H9 (cell line): ENCODE measurements around the gene NDUFC2. TPM values are rescaled to one million over a fixed set of nuclear protein-coding genes. Genes with fewer than 3 reads are reported as not detected.

Source experiments
- DNase-seq: peaks from one replicate; pipeline ENCODE4 v3.0.0-alpha.2; 2017
- H2AFZ ChIP-seq: one replicate; pipeline ENCODE4 v1.6.1; 2013; ENCODE audit warnings: mild to moderate bottlenecking, low read length, control low read depth, moderate library complexity
- H2AK5ac ChIP-seq: 2 replicates; pipeline ENCODE4 v1.6.1; 2013; ENCODE audit warnings: low read length, control low read depth, mixed read lengths; ENCODE audit not compliant: insufficient read length
- H2BK120ac ChIP-seq: one replicate; pipeline ENCODE4 v1.6.1; 2013; ENCODE audit warnings: low read depth, mild to moderate bottlenecking, low read length, control low read depth, inconsistent platforms; ENCODE audit not compliant: poor library complexity, severe bottlenecking
- H2BK12ac ChIP-seq: 2 replicates; pipeline ENCODE4 v1.6.1; 2013; ENCODE audit warnings: low read length, control low read depth, mixed read lengths, low read depth; ENCODE audit not compliant: insufficient read length
- H2BK15ac ChIP-seq: 2 replicates; pipeline ENCODE4 v1.6.1; 2013; ENCODE audit warnings: low read depth, low read length, control low read depth
- H2BK20ac ChIP-seq: one replicate; pipeline ENCODE4 v1.6.1; 2013; ENCODE audit warnings: low read depth, mild to moderate bottlenecking, low read length, control low read depth, inconsistent platforms; ENCODE audit not compliant: poor library complexity, severe bottlenecking
- H2BK5ac ChIP-seq: 2 replicates; pipeline ENCODE4 v1.6.1; 2013; ENCODE audit warnings: low read length, control low read depth, mixed read lengths; ENCODE audit not compliant: insufficient read length
- H3K14ac ChIP-seq: 2 replicates; pipeline ENCODE4 v1.6.1; 2013; ENCODE audit warnings: low read length, control low read depth; ENCODE audit not compliant: insufficient read depth
- H3K18ac ChIP-seq: 2 replicates; pipeline ENCODE4 v1.6.1; 2013; ENCODE audit warnings: low read depth, mild to moderate bottlenecking, mixed read lengths, low read length, control low read depth; ENCODE audit not compliant: insufficient read length
- H3K23ac ChIP-seq: 2 replicates; pipeline ENCODE4 v1.6.1; 2013; ENCODE audit warnings: low read length, control low read depth, mixed read lengths, low read depth; ENCODE audit not compliant: insufficient read length
- H3K23me2 ChIP-seq: 2 replicates; pipeline ENCODE4 v1.6.1; 2013; ENCODE audit warnings: low read depth, mild to moderate bottlenecking, mixed read lengths, low read length, control low read depth; ENCODE audit not compliant: insufficient read length, poor library complexity, severe bottlenecking
- H3K27ac ChIP-seq: 2 replicates; pipeline ENCODE4 v1.5.1; 2013; ENCODE audit warnings: low read length, control low read depth, mixed read lengths, low read depth; ENCODE audit not compliant: insufficient read length
- H3K27me3 ChIP-seq: 2 replicates; pipeline ENCODE4 v1.6.1; 2013; ENCODE audit warnings: low read length, control low read depth, inconsistent platforms; ENCODE audit not compliant: insufficient read depth
- H3K4ac ChIP-seq: 2 replicates; pipeline ENCODE4 v1.6.1; 2013; ENCODE audit warnings: low read depth, mild to moderate bottlenecking, control low read depth, inconsistent platforms, low read length, moderate library complexity
- H3K4me1 ChIP-seq: 2 replicates; pipeline ENCODE4 v1.6.1; 2013; ENCODE audit warnings: low read length, control low read depth, inconsistent platforms; ENCODE audit not compliant: insufficient read depth
- H3K4me2 ChIP-seq: 2 replicates; pipeline ENCODE4 v1.6.1; 2013; ENCODE audit warnings: low read length, control low read depth, mixed read lengths; ENCODE audit not compliant: insufficient read length, insufficient read depth
- H3K56ac ChIP-seq: 2 replicates; pipeline ENCODE4 v1.6.1; 2013; ENCODE audit warnings: low read depth, mild to moderate bottlenecking, mixed read lengths, low read length, control low read depth; ENCODE audit not compliant: insufficient read length
- H3K79me1 ChIP-seq: 2 replicates; pipeline ENCODE4 v1.6.1; 2013; ENCODE audit warnings: low read depth, mild to moderate bottlenecking, moderate library complexity, low read length, control low read depth, inconsistent platforms; ENCODE audit not compliant: insufficient read depth, poor library complexity, severe bottlenecking
- H3K79me2 ChIP-seq: 2 replicates; pipeline ENCODE4 v1.6.1; 2013; ENCODE audit warnings: low read length, control low read depth, inconsistent platforms; ENCODE audit not compliant: insufficient read depth
- H3K9ac ChIP-seq: 2 replicates; pipeline ENCODE4 v1.6.1; 2013; ENCODE audit warnings: low read length, control low read depth, mixed read lengths; ENCODE audit not compliant: insufficient read length; ENCODE audit errors: extremely low read depth
- H3K9me3 ChIP-seq: one replicate; pipeline ENCODE4 v1.6.1; 2013; ENCODE audit warnings: low read depth, low read length, inconsistent platforms; ENCODE audit not compliant: control insufficient read depth
- H3T11ph ChIP-seq: one replicate; pipeline ENCODE4 v1.6.1; 2013; ENCODE audit warnings: mild to moderate bottlenecking, low read length, control low read depth, inconsistent platforms
- H4K20me1 ChIP-seq: one replicate; pipeline ENCODE4 v1.6.1; 2013; ENCODE audit not compliant: control insufficient read depth, insufficient read length, insufficient read depth
- H4K5ac ChIP-seq: 2 replicates; pipeline ENCODE4 v1.6.1; 2013; ENCODE audit warnings: low read depth, mild to moderate bottlenecking, mixed read lengths, low read length, control low read depth; ENCODE audit not compliant: insufficient read length
- H4K8ac ChIP-seq: replicated peaks from 2 replicates; pipeline ENCODE4 v1.6.1; 2013; ENCODE audit warnings: low read length, control low read depth, mixed read lengths, low read depth; ENCODE audit not compliant: insufficient read length
- H4K91ac ChIP-seq: 2 replicates; pipeline ENCODE4 v1.6.1; 2013; ENCODE audit warnings: low read depth, mild to moderate bottlenecking, moderate library complexity, mixed read lengths, low read length, control low read depth; ENCODE audit not compliant: insufficient read length
- H3K27ac Mint-ChIP-seq, 3 experiments: 2 replicates in 2 of 3; 3 replicates in 1 of 3; pipeline ENCODE4 v1.8.0; 2020 to 2021; ENCODE audit warnings: mixed read lengths in 3 of 3, mild to moderate bottlenecking in 1 of 3, moderate library complexity in 1 of 3
- H3K27me3 Mint-ChIP-seq: 2 replicates; pipeline ENCODE4 v1.8.0; 2021; ENCODE audit warnings: low read depth, mild to moderate bottlenecking, moderate library complexity, mixed read lengths
- H3K36me3 Mint-ChIP-seq, 3 experiments: 2 replicates in 2 of 3; 3 replicates in 1 of 3; pipeline ENCODE4 v1.8.0; 2020 to 2021; ENCODE audit warnings: low read depth in 3 of 3, mixed read lengths in 3 of 3; ENCODE audit not compliant: insufficient read depth in 1 of 3
- H3K4me1 Mint-ChIP-seq, 2 experiments: 2 replicates each; pipeline ENCODE4 v1.8.0; 2020; ENCODE audit warnings: mixed read lengths in 2 of 2
- H3K4me3 Mint-ChIP-seq, 2 experiments: 2 replicates in 1 of 2; 3 replicates in 1 of 2; pipeline ENCODE4 v1.8.0; 2020 to 2021; ENCODE audit warnings: mild to moderate bottlenecking in 2 of 2, mixed read lengths in 2 of 2, moderate library complexity in 1 of 2
- H3K9me3 Mint-ChIP-seq, 2 experiments: 2 replicates in 1 of 2; 3 replicates in 1 of 2; pipeline ENCODE4 v1.8.0; 2020; ENCODE audit warnings: mild to moderate bottlenecking in 2 of 2, mixed read lengths in 2 of 2, moderate library complexity in 1 of 2
- CTCF ChIP-seq: fragments of 200-600 bp; sonication (generic); conservative IDR thresholded peaks from 3 replicates; pipeline ENCODE4 v1.8.0; 2021; ENCODE audit warnings: antibody characterized with exemption, mild to moderate bottlenecking
- WGBS: extraction: QIAGEN DNeasy Blood & Tissue Kit; methylation state at CpG from one replicate; pipeline ENCODE4 v1.1.7; 2013; ENCODE audit warnings: missing lambda C conversion rate, low lambda C conversion rate, mixed read lengths; ENCODE audit not compliant: insufficient read length; ENCODE audit errors: extremely low coverage; 5-methylcytosine and 5-hydroxymethylcytosine counted together
- total RNA-seq: library from RNA; stranded (reverse); gene quantifications from 2 replicates; pipeline ENCODE4 v1.2.1, GENCODE V29; 2021

NDUFC2 gene
- total RNA-seq, 1 experiment from 2014 or later: 247 TPM

- H3K79me1 ChIP-seq: no peaks in the 10 kb centered on the region
- H2BK120ac ChIP-seq: no peak overlapping the region
- WGBS: no CpG with 5 or more reads among the region's 3 CpGs
- H2BK20ac ChIP-seq: no peak overlapping the region
- Mint-ChIP-seq H3K9me3 (no peaks in the 10 kb centered on the region), H3K4me3 (no peak overlapping the region), H3K27me3 (no peaks in the 10 kb centered on the region), H3K27ac (no peak overlapping the region), H3K4me1 (peaks cover 0 to 3% of the 10 kb centered on the region in 2 experiments; a peak in 2 of 4 replicates), H3K36me3 (peaks cover 21 to 50% (median 49%) of the 10 kb centered on the region in 3 experiments; a peak in 6 of 7 replicates)
- H3K18ac ChIP-seq: no peak overlapping the region
- TF ChIP-seq CTCF: no peak
- no peak overlapping the region for H3K23ac ChIP-seq
- no peaks in the 10 kb centered on the region for H3K4me1 ChIP-seq
- H2BK15ac ChIP-seq: no peak overlapping the region
- peaks cover 8% of the 10 kb centered on the region; the same call in 1 of the 2 replicates for H3K79me2 ChIP-seq
- no peak overlapping the region for H2AFZ ChIP-seq
- no peaks in the 10 kb centered on the region for H3K9me3 ChIP-seq
- H3K14ac ChIP-seq: no peak overlapping the region
- H4K91ac ChIP-seq: no peak overlapping the region
- H4K5ac ChIP-seq: no peak overlapping the region
- H2BK5ac ChIP-seq: no peak overlapping the region
- no peak overlapping the region for H2AK5ac ChIP-seq
- no peak overlapping the region for H3K27ac ChIP-seq
- no peak for DNase-seq
- no peaks in the 10 kb centered on the region for H3K23me2 ChIP-seq
- H4K8ac ChIP-seq: no peak overlapping the region
- no peak overlapping the region for H3K4me2 ChIP-seq
- H3T11ph ChIP-seq: no peak overlapping the region
- no peak overlapping the region for H3K9ac ChIP-seq
- no peaks in the 10 kb centered on the region for H3K27me3 ChIP-seq
- H3K4ac ChIP-seq: no peak overlapping the region
- H2BK12ac ChIP-seq: no peak overlapping the region
- H4K20me1 ChIP-seq: no peaks in the 10 kb centered on the region
- H3K56ac ChIP-seq: no peak overlapping the region
These were observed 7.9 kb downstream of the NDUFC2 start for GRCh38 chr11:78071717-78072116.
